ENCODE measurements around the gene SHTN1. TPM values are rescaled to one million over a fixed set of nuclear protein-coding genes. Genes with fewer than 3 reads are reported as not detected.

Gene SHTN1
- total and polyA plus RNA-seq, 2 donors (not counting 3 experiments of a cell fraction or from before 2014, with no cell fraction given), result 4.8 to 36.5 TPM

GRCh38 chr10:116926426-116926825 is 78.6 kb downstream of the SHTN1 start:
- no peak overlapping the region for H2AFZ ChIP-seq (ENCODE audit: low read depth, low read length)
- no TSS peak for BruUV-seq (replicated peaks)
- H3K36me3 ChIP-seq (ENCODE audit: control insufficient read depth in 2 of 2, extremely low read depth in 1 of 2, insufficient read depth in 2 of 2, low read length in 2 of 2), result peaks cover 0 to 3% of the 10 kb centered on the region in 2 experiments
- FAIRE-seq (no peak), DNase-seq (ENCODE audit: low read depth, low spot score) (no peak)
- dilution Hi-C loops (cut with MboI; ENCODE audit: extremely low pct_ligation_motif_present, low sequenced_read_pairs), result no loop called here
- H3K9me1 ChIP-seq (replicated peaks; ENCODE audit: control insufficient read depth, extremely low read depth, insufficient read depth, low read length), result no peaks in the 10 kb centered on the region
- no peak overlapping the region for H3K27ac ChIP-seq (ENCODE audit: insufficient read depth, low read depth, low read length)
- TF ChIP-seq MYC (IDR thresholded peaks at IDR 0.05; ENCODE audit: low read depth, low read length), result no peak
- no peak for TF ChIP-seq JUN (IDR thresholded peaks at IDR 0.05; ENCODE audit: borderline replicate concordance, insufficient read depth, insufficient read length, low read depth)
- no peak for TF ChIP-seq MAX (IDR thresholded peaks at IDR 0.05; ENCODE audit: insufficient read depth, insufficient read length)
- no peak for TF ChIP-seq GATA2 (IDR thresholded peaks at IDR 0.05; ENCODE audit: insufficient read depth, insufficient read length, low read depth, low read length)
- no peak for TF ChIP-seq FOS (IDR thresholded peaks at IDR 0.05; ENCODE audit: borderline replicate concordance, insufficient read depth, low read length)
- TF ChIP-seq CTCF (IDR thresholded peaks at IDR 0.05; ENCODE audit: extremely low read depth in 1 of 2, insufficient read depth in 1 of 2, low read depth in 1 of 2, low read length in 2 of 2), result no peak
- no peak for TF ChIP-seq POLR2A (IDR thresholded peaks at IDR 0.05; ENCODE audit: low read depth, low read length)
- TF ChIP-seq POLR2AphosphoS5 (IDR thresholded peaks at IDR 0.05; ENCODE audit: insufficient read depth, low read depth, low read length), result no peak
- no peak overlapping the region for H3K9ac ChIP-seq (replicated peaks; ENCODE audit: extremely low read depth, insufficient read depth, low read length)
- no peaks in the 10 kb centered on the region for H3K79me2 ChIP-seq (ENCODE audit: control insufficient read depth, insufficient read depth, low read length)
- no peak overlapping the region for H3K4me2 ChIP-seq (ENCODE audit: insufficient read depth, low read length)
- no peaks in the 10 kb centered on the region for H4K20me1 ChIP-seq (replicated peaks; ENCODE audit: control insufficient read depth, extremely low read depth, insufficient read depth, low read length)
- no peaks in the 10 kb centered on the region for H3K4me1 ChIP-seq (ENCODE audit: control insufficient read depth, extremely low read depth, insufficient read depth, low read length)
- no peaks in the 10 kb centered on the region for H3K9me3 ChIP-seq (replicated peaks; ENCODE audit: control insufficient read depth, insufficient read depth, low read length)
- H3K4me3 ChIP-seq (replicated peaks in 1 of 3; ENCODE audit: insufficient read depth in 1 of 3, low read depth in 1 of 3, low read length in 3 of 3), result no peak overlapping the region
- CTCF ChIA-PET, result no interaction called here
- POLR2A ChIA-PET, result no interaction called here
- no peaks in the 10 kb centered on the region for H3K27me3 ChIP-seq (ENCODE audit: control insufficient read depth in 2 of 2, insufficient read depth in 2 of 2, low read length in 2 of 2)
- intact Hi-C loops (cut with micrococcal nuclease), result no loop called here
